OCI-LY1 (cell line): Measurements from ENCODE around the gene MAST4.

Experiments
- EZH2 ChIP-seq: fragments of 200-600 bp; sonication (generic), shearing (Covaris generic); IDR thresholded peaks from 2 replicates; pipeline ENCODE4 v1.8.0; 2017; ENCODE audit warnings: borderline replicate concordance, mixed run types, mild to moderate bottlenecking, antibody characterized with exemption, low read length, moderate library complexity, mixed read lengths
- TF ChIP-seq, protein P1 (sequence below): fragments of 200-600 bp; sonication (generic), shearing (Covaris generic); IDR thresholded peaks from 2 replicates; pipeline ENCODE4 v1.5.1; 2017; ENCODE audit warnings: mild to moderate bottlenecking, antibody characterized with exemption, low read length, moderate library complexity, mixed read lengths

DNA sequence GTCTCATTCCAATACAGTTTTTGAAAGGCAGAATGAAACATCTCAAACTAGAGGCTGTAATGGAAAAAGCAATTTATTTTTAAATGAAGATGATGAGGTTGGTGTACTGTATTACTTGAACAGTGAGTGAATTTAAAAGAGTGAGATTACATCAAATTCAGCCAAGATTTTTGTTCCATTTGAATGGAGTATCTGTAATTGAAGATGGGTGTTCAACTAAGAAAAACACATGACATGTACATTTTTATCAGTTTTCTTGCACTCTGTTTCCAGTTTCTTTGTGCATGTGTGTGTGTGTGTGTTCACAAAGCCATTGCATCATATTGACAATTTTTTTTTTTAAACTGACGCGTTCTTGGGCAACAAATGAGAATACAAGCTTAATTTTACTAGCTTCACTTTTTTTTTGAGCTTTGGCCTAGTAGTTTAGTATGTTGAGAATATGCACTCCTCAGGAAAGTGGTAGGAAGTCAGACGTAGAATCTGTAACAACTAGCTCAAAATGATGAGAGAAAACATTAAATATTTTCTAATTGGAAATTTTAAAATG is 243.5 kb downstream of the MAST4 start:
- TF ChIP-seq, protein P1, sequence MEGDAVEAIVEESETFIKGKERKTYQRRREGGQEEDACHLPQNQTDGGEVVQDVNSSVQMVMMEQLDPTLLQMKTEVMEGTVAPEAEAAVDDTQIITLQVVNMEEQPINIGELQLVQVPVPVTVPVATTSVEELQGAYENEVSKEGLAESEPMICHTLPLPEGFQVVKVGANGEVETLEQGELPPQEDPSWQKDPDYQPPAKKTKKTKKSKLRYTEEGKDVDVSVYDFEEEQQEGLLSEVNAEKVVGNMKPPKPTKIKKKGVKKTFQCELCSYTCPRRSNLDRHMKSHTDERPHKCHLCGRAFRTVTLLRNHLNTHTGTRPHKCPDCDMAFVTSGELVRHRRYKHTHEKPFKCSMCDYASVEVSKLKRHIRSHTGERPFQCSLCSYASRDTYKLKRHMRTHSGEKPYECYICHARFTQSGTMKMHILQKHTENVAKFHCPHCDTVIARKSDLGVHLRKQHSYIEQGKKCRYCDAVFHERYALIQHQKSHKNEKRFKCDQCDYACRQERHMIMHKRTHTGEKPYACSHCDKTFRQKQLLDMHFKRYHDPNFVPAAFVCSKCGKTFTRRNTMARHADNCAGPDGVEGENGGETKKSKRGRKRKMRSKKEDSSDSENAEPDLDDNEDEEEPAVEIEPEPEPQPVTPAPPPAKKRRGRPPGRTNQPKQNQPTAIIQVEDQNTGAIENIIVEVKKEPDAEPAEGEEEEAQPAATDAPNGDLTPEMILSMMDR = no peak
- TF ChIP-seq EZH2 = no peak
